Upper lobe of left lung (tissue), 4 donors: ENCODE measurements around the gene ORMDL3.

Experiments used
- POLR2A ChIP-seq, 4 donors: fragments of 450-650 bp; IDR thresholded peaks; one replicate each; pipeline ENCODE4 v1.5.1; 2016 to 2017; ENCODE audit warnings: antibody characterized with exemption in 4 of 4, mild to moderate bottlenecking in 2 of 4
- TF ChIP-seq, protein P1 (sequence below), 6 experiments: fragments of 450-650 bp in 4 of 6; fragments of 200-600 bp in 2 of 6; sonication (generic) in 2 of 6; IDR thresholded peaks; one replicate each; pipeline ENCODE4 v1.5.1; 2016 to 2019; ENCODE audit warnings: antibody characterized with exemption in 6 of 6

DNA sequence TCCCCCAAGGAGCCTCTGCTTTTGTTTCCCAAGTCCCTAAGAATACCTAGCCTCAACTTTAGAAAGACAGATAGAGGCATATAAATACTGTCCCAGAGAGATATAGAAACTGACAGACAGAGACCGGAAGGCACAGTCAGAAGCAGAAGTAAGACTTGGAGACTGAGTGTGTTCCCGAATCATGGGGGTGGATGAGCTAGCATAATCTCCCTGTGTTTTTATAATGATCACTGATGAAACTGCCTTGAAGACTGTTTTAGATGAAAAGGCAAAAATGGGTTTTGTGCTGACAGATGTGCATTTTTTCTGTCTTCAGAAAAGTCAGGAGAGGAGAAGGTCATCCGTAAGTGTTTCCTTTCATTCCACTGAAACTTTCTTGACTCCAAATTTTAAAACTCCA is 44.9 kb upstream of the ORMDL3 start:
- no peak for TF ChIP-seq POLR2A (IDR thresholded peaks at IDR 0.05)
- TF ChIP-seq, protein P1, sequence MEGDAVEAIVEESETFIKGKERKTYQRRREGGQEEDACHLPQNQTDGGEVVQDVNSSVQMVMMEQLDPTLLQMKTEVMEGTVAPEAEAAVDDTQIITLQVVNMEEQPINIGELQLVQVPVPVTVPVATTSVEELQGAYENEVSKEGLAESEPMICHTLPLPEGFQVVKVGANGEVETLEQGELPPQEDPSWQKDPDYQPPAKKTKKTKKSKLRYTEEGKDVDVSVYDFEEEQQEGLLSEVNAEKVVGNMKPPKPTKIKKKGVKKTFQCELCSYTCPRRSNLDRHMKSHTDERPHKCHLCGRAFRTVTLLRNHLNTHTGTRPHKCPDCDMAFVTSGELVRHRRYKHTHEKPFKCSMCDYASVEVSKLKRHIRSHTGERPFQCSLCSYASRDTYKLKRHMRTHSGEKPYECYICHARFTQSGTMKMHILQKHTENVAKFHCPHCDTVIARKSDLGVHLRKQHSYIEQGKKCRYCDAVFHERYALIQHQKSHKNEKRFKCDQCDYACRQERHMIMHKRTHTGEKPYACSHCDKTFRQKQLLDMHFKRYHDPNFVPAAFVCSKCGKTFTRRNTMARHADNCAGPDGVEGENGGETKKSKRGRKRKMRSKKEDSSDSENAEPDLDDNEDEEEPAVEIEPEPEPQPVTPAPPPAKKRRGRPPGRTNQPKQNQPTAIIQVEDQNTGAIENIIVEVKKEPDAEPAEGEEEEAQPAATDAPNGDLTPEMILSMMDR (IDR thresholded peaks at IDR 0.05) = no peak
